Erythroblast (primary cell): ENCODE results near the gene SOCS1.
"Not testable (repeated sequence)": the region's sequence is repeated elsewhere in the genome, so short reads cannot be mapped to it uniquely, and the experiment has no call there.

Source experiments
- GATA1 ChIP-seq: IDR thresholded peaks from 2 replicates; pipeline ENCODE4 v1.6.1; 2011; ENCODE audit warnings: low read depth, mild to moderate bottlenecking, control low read depth, low read length, moderate library complexity
- POLR2A ChIP-seq: IDR thresholded peaks from 2 replicates; pipeline ENCODE4 v1.6.1; 2011; ENCODE audit warnings: mild to moderate bottlenecking, low read length

DNA sequence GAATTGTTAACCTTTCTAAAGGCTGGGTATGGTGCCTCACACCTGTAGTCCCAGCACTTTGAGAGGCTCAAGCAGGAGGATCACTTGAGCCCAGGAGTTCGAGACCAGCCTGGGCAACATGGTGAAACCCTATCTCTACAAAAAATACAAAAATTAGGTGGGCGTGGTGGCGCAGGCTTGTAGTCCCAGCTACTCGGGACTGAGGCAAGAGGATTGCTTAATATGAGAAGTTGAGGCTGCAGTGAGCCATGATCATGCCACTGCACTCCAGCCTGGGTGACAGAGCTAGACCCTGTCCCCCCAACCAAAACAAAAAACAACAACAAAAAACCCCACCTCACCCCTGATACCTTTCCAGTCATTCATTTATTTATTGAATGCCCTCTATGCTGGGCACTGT lies 33.7 kb upstream of the SOCS1 start:
- not testable (repeated sequence) for TF ChIP-seq POLR2A, GATA1
